Osteoblast (primary cell): ENCODE data around the gene BCAS3. TPM values are rescaled to one million over a fixed set of nuclear protein-coding genes. Genes with fewer than 3 reads are reported as not detected.
A peak's percentile ranks its signal among the peaks of the same experiment; 100 is the strongest.

Experiments used
- DNase-seq: peaks from one replicate; pipeline ENCODE4 v3.0.0; 2011; ENCODE audit warnings: low spot score, mixed read lengths; ENCODE audit not compliant: insufficient read length; ENCODE audit errors: missing footprints
- H2AFZ ChIP-seq: 2 replicates; pipeline ENCODE4 v1.6.0; 2011; ENCODE audit warnings: mild to moderate bottlenecking, low read length
- H3K27ac ChIP-seq: 2 replicates; pipeline ENCODE4 v1.5.1; 2011; ENCODE audit warnings: mild to moderate bottlenecking, low read depth, low read length, moderate library complexity
- H3K27me3 ChIP-seq: 2 replicates; pipeline ENCODE4 v1.6.0; 2012; ENCODE audit warnings: mild to moderate bottlenecking, control low read depth, inconsistent platforms, low read length, moderate library complexity; ENCODE audit not compliant: insufficient read depth
- H3K36me3 ChIP-seq: 2 replicates; pipeline ENCODE4 v1.5.1; 2011; ENCODE audit warnings: mild to moderate bottlenecking, low read length, control low read depth, moderate library complexity; ENCODE audit not compliant: insufficient read depth
- H3K4me1 ChIP-seq: 2 replicates; pipeline ENCODE4 v1.5.1; 2011; ENCODE audit warnings: mild to moderate bottlenecking, low read length, control low read depth, moderate library complexity; ENCODE audit not compliant: insufficient read depth
- H3K4me2 ChIP-seq: 2 replicates; pipeline ENCODE4 v1.6.0; 2011; ENCODE audit warnings: mild to moderate bottlenecking, low read length; ENCODE audit not compliant: insufficient read depth
- H3K4me3 ChIP-seq: fragments of 200-600 bp; sonication (generic); 3 replicates; pipeline ENCODE4 v1.5.1; 2012; ENCODE audit warnings: mild to moderate bottlenecking, low read length, inconsistent platforms; ENCODE audit not compliant: insufficient read depth
- H3K79me2 ChIP-seq: 2 replicates; pipeline ENCODE4 v1.6.0; 2012; ENCODE audit warnings: mild to moderate bottlenecking, low read length, control low read depth, inconsistent platforms; ENCODE audit not compliant: insufficient read depth
- H3K9me3 ChIP-seq: 2 replicates; pipeline ENCODE4 v1.5.1; 2011; ENCODE audit warnings: low read depth, low read length, control low read depth
- H4K20me1 ChIP-seq: 2 replicates; pipeline ENCODE4 v1.6.0; 2012; ENCODE audit warnings: mild to moderate bottlenecking, low read length, control low read depth; ENCODE audit not compliant: insufficient read depth
- CTCF ChIP-seq: IDR thresholded peaks from 2 replicates; pipeline ENCODE4 v1.5.1; 2011; ENCODE audit warnings: mild to moderate bottlenecking, low read depth, low read length, moderate library complexity; ENCODE audit errors: extremely low read depth
- total RNA-seq: library from RNA; depleted of rRNA; stranded (reverse); fragments of >200 nt; gene quantifications from 2 replicates; pipeline ENCODE4 v1.2.3, GENCODE V29; 2012

Gene BCAS3
- total RNA-seq, 1 donor, result 31.5 TPM

GRCh38 chr17:61411011-61411260 lies 733.3 kb downstream of the BCAS3 start:
- H3K4me1 ChIP-seq, result peaks cover 40% of the 10 kb centered on the region
- peak overlapping the region; percentile 78 for H2AFZ ChIP-seq
- peak overlapping the region; percentile 90 for H3K4me2 ChIP-seq
- no peaks in the 10 kb centered on the region for H3K27me3 ChIP-seq
- peak overlapping the region; percentile 84 for H3K4me3 ChIP-seq
- DNase-seq, result no peak
- no peaks in the 10 kb centered on the region for H3K9me3 ChIP-seq
- TF ChIP-seq CTCF, result no peak
- peaks cover 27% of the 10 kb centered on the region for H3K36me3 ChIP-seq
- peaks cover 44% of the 10 kb centered on the region for H3K79me2 ChIP-seq
- H3K27ac ChIP-seq, result peak overlapping the region; percentile 79
- peaks cover 8% of the 10 kb centered on the region for H4K20me1 ChIP-seq

GRCh38 chr17:61411261-61412142 lies 733.9 kb downstream of the BCAS3 start:
- H3K79me2 ChIP-seq, result peaks cover 38% of the 10 kb centered on the region
- H3K27me3 ChIP-seq, result no peaks in the 10 kb centered on the region
- H3K4me1 ChIP-seq, result peaks cover 46% of the 10 kb centered on the region

GRCh38 chr17:61412143-61412859 lies 734.6 kb downstream of the BCAS3 start:
- Histone ChIP-seq H4K20me1 (peaks cover 3% of the 10 kb centered on the region), H3K9me3 (no peaks in the 10 kb centered on the region), H3K4me2 (peak overlapping the region; percentile 90), H2AFZ (peak overlapping the region; percentile 78), H3K4me1 (peaks cover 52% of the 10 kb centered on the region), H3K36me3 (peaks cover 15% of the 10 kb centered on the region), H3K27me3 (no peaks in the 10 kb centered on the region), H3K4me3 (peak overlapping the region; percentile 84), H3K79me2 (peaks cover 30% of the 10 kb centered on the region), H3K27ac (peak overlapping the region; percentile 79)
- peak; percentile 83 for TF ChIP-seq CTCF
- DNase-seq, result peak; percentile 98

More at GRCh38 chr17:61411261-61412142, 733.9 kb downstream of the BCAS3 start:
- TF ChIP-seq CTCF, result no peak
- H3K27ac ChIP-seq, result peak overlapping the region; percentile 79
- peaks cover 5% of the 10 kb centered on the region for H4K20me1 ChIP-seq
- peak overlapping the region; percentile 78 for H2AFZ ChIP-seq
- H3K36me3 ChIP-seq, result peaks cover 21% of the 10 kb centered on the region
- peak overlapping the region; percentile 84 for H3K4me3 ChIP-seq
- no peaks in the 10 kb centered on the region for H3K9me3 ChIP-seq
- peak; percentile 96 for DNase-seq
- H3K4me2 ChIP-seq, result peak overlapping the region; percentile 90
